Thyroid gland (tissue), 4 donors: ENCODE measurements around the gene SSTR4.

Source experiments
- POLR2A ChIP-seq, 2 donors: fragments of 450-650 bp; IDR thresholded peaks; one replicate each; pipeline ENCODE4 v1.6.1; 2017; ENCODE audit warnings: antibody characterized with exemption in 2 of 2, mild to moderate bottlenecking in 2 of 2, moderate library complexity in 1 of 2
- TF ChIP-seq, protein P1 (sequence below), 6 experiments: fragments of 200-600 bp in 3 of 6; fragments of 450-650 bp in 3 of 6; sonication (generic) in 3 of 6; IDR thresholded peaks; one replicate each; pipeline ENCODE4 v1.5.1; 2016 to 2019; ENCODE audit warnings: antibody characterized with exemption in 6 of 6, mild to moderate bottlenecking in 2 of 6, inconsistent platforms in 1 of 6, moderate library complexity in 1 of 6

DNA sequence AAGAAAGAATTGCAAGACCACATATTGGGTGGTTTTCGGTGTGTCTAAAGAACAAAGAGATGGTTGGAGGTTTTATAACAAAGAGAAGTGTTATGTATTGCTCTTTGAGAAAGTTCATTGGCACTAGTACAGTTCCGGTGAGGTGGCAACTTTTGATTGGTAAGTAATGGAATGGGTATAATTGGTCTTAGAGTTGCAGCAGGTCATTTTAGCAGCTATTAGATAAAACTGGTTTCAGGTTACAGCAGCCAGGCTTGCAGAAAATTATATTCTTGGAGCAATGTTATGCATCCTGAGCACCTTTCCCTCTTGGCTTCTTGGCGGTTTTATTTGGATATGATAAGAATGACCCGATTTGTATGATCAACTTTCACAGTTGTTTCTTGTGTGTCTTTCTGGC is 12.3 kb upstream of the SSTR4 start:
- no peak for TF ChIP-seq POLR2A (IDR thresholded peaks at IDR 0.05)
- TF ChIP-seq, protein P1, sequence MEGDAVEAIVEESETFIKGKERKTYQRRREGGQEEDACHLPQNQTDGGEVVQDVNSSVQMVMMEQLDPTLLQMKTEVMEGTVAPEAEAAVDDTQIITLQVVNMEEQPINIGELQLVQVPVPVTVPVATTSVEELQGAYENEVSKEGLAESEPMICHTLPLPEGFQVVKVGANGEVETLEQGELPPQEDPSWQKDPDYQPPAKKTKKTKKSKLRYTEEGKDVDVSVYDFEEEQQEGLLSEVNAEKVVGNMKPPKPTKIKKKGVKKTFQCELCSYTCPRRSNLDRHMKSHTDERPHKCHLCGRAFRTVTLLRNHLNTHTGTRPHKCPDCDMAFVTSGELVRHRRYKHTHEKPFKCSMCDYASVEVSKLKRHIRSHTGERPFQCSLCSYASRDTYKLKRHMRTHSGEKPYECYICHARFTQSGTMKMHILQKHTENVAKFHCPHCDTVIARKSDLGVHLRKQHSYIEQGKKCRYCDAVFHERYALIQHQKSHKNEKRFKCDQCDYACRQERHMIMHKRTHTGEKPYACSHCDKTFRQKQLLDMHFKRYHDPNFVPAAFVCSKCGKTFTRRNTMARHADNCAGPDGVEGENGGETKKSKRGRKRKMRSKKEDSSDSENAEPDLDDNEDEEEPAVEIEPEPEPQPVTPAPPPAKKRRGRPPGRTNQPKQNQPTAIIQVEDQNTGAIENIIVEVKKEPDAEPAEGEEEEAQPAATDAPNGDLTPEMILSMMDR (IDR thresholded peaks at IDR 0.05), result no peak
